ENCODE data around the gene TMPRSS6. TPM values are rescaled to one million over a fixed set of nuclear protein-coding genes. Genes with fewer than 3 reads are reported as not detected.

Gene TMPRSS6
- total RNA-seq, 1 donor from 2014 or later, result not detected

GRCh38 chr22:37062376-37062675 is 47.2 kb downstream of the TMPRSS6 start:
- no peak for DNase-seq (ENCODE audit: low read depth)
- Histone ChIP-seq H3K4me3 (ENCODE audit: low read depth, low read length) (no peak overlapping the region), H3K36me3 (ENCODE audit: control insufficient read depth, insufficient read depth, low read length) (no peaks in the 10 kb centered on the region), H3K27me3 (ENCODE audit: control insufficient read depth, insufficient read depth, low read length) (peaks cover 7% of the 10 kb centered on the region)
- no peak for TF ChIP-seq CTCF (IDR thresholded peaks at IDR 0.05; ENCODE audit: insufficient read depth, low read length, poor library complexity, severe bottlenecking)

GRCh38 chr22:37061611-37062375 is 47.7 kb downstream of the TMPRSS6 start:
- no peak for DNase-seq (ENCODE audit: low read depth)

GRCh38 chr22:37060801-37061610 is 48.5 kb downstream of the TMPRSS6 start:
- H3K4me3 ChIP-seq (ENCODE audit: low read depth, low read length), result no peak overlapping the region
- H3K36me3 ChIP-seq (ENCODE audit: control insufficient read depth, insufficient read depth, low read length), result no peaks in the 10 kb centered on the region
- H3K27me3 ChIP-seq (ENCODE audit: control insufficient read depth, insufficient read depth, low read length), result peaks cover under 1% of the 10 kb centered on the region
- TF ChIP-seq CTCF (IDR thresholded peaks at IDR 0.05; ENCODE audit: insufficient read depth, low read length, poor library complexity, severe bottlenecking), result no peak
- DNase-seq (ENCODE audit: low read depth), result no peak

More at GRCh38 chr22:37061611-37062375, 47.7 kb downstream of the TMPRSS6 start:
- no peaks in the 10 kb centered on the region for H3K36me3 ChIP-seq (ENCODE audit: control insufficient read depth, insufficient read depth, low read length)
- H3K4me3 ChIP-seq (ENCODE audit: low read depth, low read length), result no peak overlapping the region
- H3K27me3 ChIP-seq (ENCODE audit: control insufficient read depth, insufficient read depth, low read length), result peaks cover 6% of the 10 kb centered on the region
- TF ChIP-seq CTCF (IDR thresholded peaks at IDR 0.05; ENCODE audit: insufficient read depth, low read length, poor library complexity, severe bottlenecking), result no peak

- Histone ChIP-seq H3K27me3 (ENCODE audit: control insufficient read depth, insufficient read depth, low read length) (no peaks in the 10 kb centered on the region), H3K36me3 (ENCODE audit: control insufficient read depth, insufficient read depth, low read length) (no peaks in the 10 kb centered on the region), H3K4me3 (ENCODE audit: low read depth, low read length) (no peak overlapping the region)
- TF ChIP-seq CTCF (IDR thresholded peaks at IDR 0.05; ENCODE audit: insufficient read depth, low read length, poor library complexity, severe bottlenecking), result no peak
- no peak for DNase-seq (ENCODE audit: low read depth)
Measured at GRCh38 chr22:37059876-37060449, 49.5 kb downstream of the TMPRSS6 start.

- no peaks in the 10 kb centered on the region for H3K27me3 ChIP-seq (ENCODE audit: control insufficient read depth, insufficient read depth, low read length)
- no peaks in the 10 kb centered on the region for H3K36me3 ChIP-seq (ENCODE audit: control insufficient read depth, insufficient read depth, low read length)
- no peak for TF ChIP-seq CTCF (IDR thresholded peaks at IDR 0.05; ENCODE audit: insufficient read depth, low read length, poor library complexity, severe bottlenecking)
- DNase-seq (ENCODE audit: low read depth), result no peak
- no peak overlapping the region for H3K4me3 ChIP-seq (ENCODE audit: low read depth, low read length)
Measured at GRCh38 chr22:37058917-37059701, 50.4 kb downstream of the TMPRSS6 start.

Measured in kidney epithelial cell (primary cell).